ENCODE measurements around the gene ATRX.

Gene ATRX

GRCh38 chrX:77484045-77484444 lies 302.0 kb downstream of the ATRX start:
- DNase-seq, result no peak

GRCh38 chrX:77455437-77455836 lies 330.6 kb downstream of the ATRX start:
- DNase-seq, result no peak
